NOMO-1 treated with dmso at 0.1 percent for 144 hours (cell line): ENCODE results near the gene FOXP1.
"Not testable (repeated sequence)": the region's sequence is repeated elsewhere in the genome, so short reads cannot be mapped to it uniquely, and the experiment has no call there.

Experiments used
- DNase-seq: peaks from one replicate; lab custom pipeline; 2025; ENCODE audit not compliant: unreplicated experiment; lab: John Stamatoyannopoulos, UW

Gene FOXP1

GRCh38 chr3:71532639-71533395, 50.7 kb downstream of the FOXP1 start:
- peak; percentile 46 for DNase-seq

- DNase-seq = no peak
Observed at GRCh38 chr3:71530903-71531530, 52.5 kb downstream of the FOXP1 start.

GRCh38 chr3:71528816-71529215, 54.7 kb downstream of the FOXP1 start:
- DNase-seq = no peak

- not testable (repeated sequence) for DNase-seq
Observed at GRCh38 chr3:71526448-71526847, 57.1 kb downstream of the FOXP1 start.

- peak; percentile 48 for DNase-seq
Observed at GRCh38 chr3:71525391-71525790, 58.1 kb downstream of the FOXP1 start.

- DNase-seq = no peak
Observed at GRCh38 chr3:71524672-71525071, 58.9 kb downstream of the FOXP1 start.

GRCh38 chr3:71523628-71524027, 59.9 kb downstream of the FOXP1 start:
- DNase-seq = no peak

- DNase-seq = no peak
Observed at GRCh38 chr3:71521940-71522876, 61.3 kb downstream of the FOXP1 start.

- DNase-seq = no peak
Observed at GRCh38 chr3:71521021-71521352, 62.5 kb downstream of the FOXP1 start.

- DNase-seq = no peak
Observed at GRCh38 chr3:71520161-71521020, 63.1 kb downstream of the FOXP1 start.

- no peak for DNase-seq
Observed at GRCh38 chr3:71518089-71518488, 65.4 kb downstream of the FOXP1 start.

- no peak for DNase-seq
Observed at GRCh38 chr3:71517271-71517791, 66.2 kb downstream of the FOXP1 start.

GRCh38 chr3:71515636-71516365, 67.7 kb downstream of the FOXP1 start:
- DNase-seq = peak; percentile 8

GRCh38 chr3:71514621-71515020, 68.9 kb downstream of the FOXP1 start:
- no peak for DNase-seq

- no peak for DNase-seq
Observed at GRCh38 chr3:71513515-71513914, 70.0 kb downstream of the FOXP1 start.

- DNase-seq = no peak
Observed at GRCh38 chr3:71513081-71513480, 70.4 kb downstream of the FOXP1 start.

GRCh38 chr3:71512544-71512943, 71.0 kb downstream of the FOXP1 start:
- no peak for DNase-seq

- peak; percentile 17 for DNase-seq
Observed at GRCh38 chr3:71512000-71512399, 71.5 kb downstream of the FOXP1 start.

GRCh38 chr3:71511446-71511845, 72.1 kb downstream of the FOXP1 start:
- DNase-seq = peak; percentile 25

- no peak for DNase-seq
Observed at GRCh38 chr3:71511037-71511436, 72.5 kb downstream of the FOXP1 start.
